DND-41 (cell line): ENCODE data around the gene TDRD7.

Source experiments
- CTCF ChIP-seq: IDR thresholded peaks from 2 replicates; pipeline ENCODE4 v1.5.1; 2012; ENCODE audit warnings: borderline replicate concordance, low read length, moderate library complexity, mild to moderate bottlenecking; ENCODE audit not compliant: poor library complexity, severe bottlenecking; ENCODE audit errors: extremely low read depth
- EZH2 ChIP-seq: IDR thresholded peaks from 3 replicates; pipeline ENCODE4 v1.6.1; 2012; ENCODE audit warnings: borderline replicate concordance, low read depth, mild to moderate bottlenecking, moderate library complexity, low read length, inconsistent platforms; ENCODE audit not compliant: severe bottlenecking

GRCh38 chr9:97527626-97528528 is 116.0 kb downstream of the TDRD7 start:
- TF ChIP-seq CTCF: no peak
- TF ChIP-seq EZH2: no peak
